NCI-H2081 (cell line): ENCODE measurements around the gene TBC1D25.

Source experiments
- DNase-seq, 2 experiments: peaks; one replicate each; lab custom pipeline; 2025; lab: John Stamatoyannopoulos, UW

Gene TBC1D25

GRCh38 chrX:48560056-48560455 lies 20.5 kb downstream of the TBC1D25 start:
- no peak for DNase-seq

- DNase-seq, result no peak
Measured at GRCh38 chrX:48560681-48561080, 21.2 kb downstream of the TBC1D25 start.

GRCh38 chrX:48569958-48570357 lies 30.4 kb downstream of the TBC1D25 start:
- DNase-seq, result no peak

- peak; percentile 69 to 80 for DNase-seq
Measured at GRCh38 chrX:48573690-48574269, 34.3 kb downstream of the TBC1D25 start.

- peak; percentile 93 to 95 for DNase-seq
Measured at GRCh38 chrX:48574270-48575266, 35.1 kb downstream of the TBC1D25 start, which contains the start of gene RBM3. RBM3 (plus strand) TSS chrX:48574484; CDS start chrX:48575181, 697 bp downstream.

- no peak for DNase-seq
Measured at GRCh38 chrX:48575642-48576041, 36.1 kb downstream of the TBC1D25 start.

GRCh38 chrX:48576108-48576507 lies 36.6 kb downstream of the TBC1D25 start:
- no peak for DNase-seq

- no peak for DNase-seq
Measured at GRCh38 chrX:48578661-48579128, 39.2 kb downstream of the TBC1D25 start.

GRCh38 chrX:48579259-48579658 lies 39.7 kb downstream of the TBC1D25 start:
- no peak for DNase-seq

GRCh38 chrX:48580662-48581061 lies 41.1 kb downstream of the TBC1D25 start:
- DNase-seq, result no peak

- no peak for DNase-seq
Measured at GRCh38 chrX:48584698-48585097, 45.2 kb downstream of the TBC1D25 start.

GRCh38 chrX:48589482-48590162 lies 50.1 kb downstream of the TBC1D25 start:
- no peak for DNase-seq

- DNase-seq, result no peak
Measured at GRCh38 chrX:48590203-48591103, 50.9 kb downstream of the TBC1D25 start.

GRCh38 chrX:48591255-48591791 lies 51.8 kb downstream of the TBC1D25 start:
- no peak for DNase-seq

GRCh38 chrX:48592971-48593370 lies 53.5 kb downstream of the TBC1D25 start:
- no peak for DNase-seq

GRCh38 chrX:48595929-48596328 lies 56.4 kb downstream of the TBC1D25 start:
- no peak for DNase-seq

GRCh38 chrX:48597353-48598264 lies 58.1 kb downstream of the TBC1D25 start, which contains the start of gene WDR13:
WDR13 (plus strand) TSS chrX:48597492; CDS start chrX:48597997, 505 bp downstream.
- peak; percentile 89 to 91 for DNase-seq

GRCh38 chrX:48598614-48599013 lies 59.1 kb downstream of the TBC1D25 start:
- no peak for DNase-seq

- DNase-seq, result no peak
Measured at GRCh38 chrX:48599341-48599740, 59.8 kb downstream of the TBC1D25 start.

- no peak for DNase-seq
Measured at GRCh38 chrX:48600226-48600625, 60.7 kb downstream of the TBC1D25 start.
